Measurements from ENCODE around the gene GLRA1.
"Not testable (repeated sequence)": the region's sequence is repeated elsewhere in the genome, so short reads cannot be mapped to it uniquely, and the experiment has no call there.

GLRA1 gene

GRCh38 chr5:151881621-151882225 is 42.9 kb downstream of the GLRA1 start:
- no peak for DNase-seq

- DNase-seq = no peak
Observed at GRCh38 chr5:151880324-151880723, 44.3 kb downstream of the GLRA1 start.

DNA sequence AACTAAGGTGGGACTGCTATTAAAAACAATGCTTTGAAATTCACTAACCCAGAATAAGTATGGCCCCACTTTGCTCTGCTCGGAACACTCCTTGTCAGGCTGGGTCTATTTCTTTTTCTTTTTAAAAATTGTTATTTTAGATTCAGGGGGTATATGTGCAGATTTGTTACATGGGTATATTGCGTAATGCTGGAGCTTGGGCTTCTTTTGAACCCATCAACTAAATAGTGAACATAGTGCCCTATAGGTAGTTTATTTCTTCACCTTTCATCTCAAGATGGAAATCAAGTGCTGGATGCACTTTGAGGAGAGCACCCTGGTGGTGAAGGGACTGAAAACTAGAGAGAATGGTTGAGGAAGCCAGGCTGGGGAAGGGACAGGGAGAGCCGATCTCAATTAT is 51.0 kb downstream of the GLRA1 start:
- no peak for DNase-seq

DNA sequence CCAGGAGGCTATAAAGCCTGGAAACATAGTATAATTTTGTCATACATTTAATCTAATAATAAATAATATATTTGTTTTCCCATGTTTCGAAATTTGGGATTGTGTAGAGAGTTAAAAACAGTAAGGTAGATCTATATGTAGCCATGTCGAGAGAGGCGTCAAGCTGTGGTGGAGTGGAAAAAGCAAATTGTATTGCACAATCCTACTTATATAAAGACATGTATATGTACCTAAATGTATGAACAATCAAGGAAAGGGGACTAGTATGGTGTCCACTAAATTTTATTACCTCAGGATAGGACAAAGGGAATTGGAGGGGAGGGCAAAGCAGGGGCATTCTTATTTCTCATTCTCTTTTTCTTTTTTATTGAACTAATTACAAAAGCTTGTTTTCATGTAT is 52.0 kb downstream of the GLRA1 start:
- DNase-seq = no peak

- peak; percentile 19 for DNase-seq
Observed at GRCh38 chr5:151870820-151871219, 53.8 kb downstream of the GLRA1 start.

DNA sequence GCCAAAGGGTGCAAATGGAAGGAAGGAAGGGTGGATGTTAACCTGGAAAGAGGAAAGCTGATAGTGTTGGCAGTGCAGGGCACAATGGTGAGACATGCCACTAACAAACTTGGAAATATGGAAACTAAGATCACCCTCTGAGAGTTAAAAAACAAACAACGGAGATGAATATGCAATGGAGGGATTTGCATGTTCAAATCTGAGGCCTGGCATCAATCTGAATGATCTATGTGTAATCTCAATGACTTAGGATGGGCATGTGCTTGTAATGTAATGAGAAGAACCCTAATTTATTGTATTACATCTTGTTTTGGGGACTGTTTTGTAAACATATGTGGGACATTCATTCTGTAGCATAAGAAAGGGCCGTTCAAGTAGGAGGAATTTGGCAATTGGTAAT is 54.4 kb downstream of the GLRA1 start:
- no peak for DNase-seq

- DNase-seq = no peak
Observed at GRCh38 chr5:151869843-151870242, 54.8 kb downstream of the GLRA1 start.

GRCh38 chr5:151868451-151868850 is 56.2 kb downstream of the GLRA1 start:
- DNase-seq = no peak

DNA sequence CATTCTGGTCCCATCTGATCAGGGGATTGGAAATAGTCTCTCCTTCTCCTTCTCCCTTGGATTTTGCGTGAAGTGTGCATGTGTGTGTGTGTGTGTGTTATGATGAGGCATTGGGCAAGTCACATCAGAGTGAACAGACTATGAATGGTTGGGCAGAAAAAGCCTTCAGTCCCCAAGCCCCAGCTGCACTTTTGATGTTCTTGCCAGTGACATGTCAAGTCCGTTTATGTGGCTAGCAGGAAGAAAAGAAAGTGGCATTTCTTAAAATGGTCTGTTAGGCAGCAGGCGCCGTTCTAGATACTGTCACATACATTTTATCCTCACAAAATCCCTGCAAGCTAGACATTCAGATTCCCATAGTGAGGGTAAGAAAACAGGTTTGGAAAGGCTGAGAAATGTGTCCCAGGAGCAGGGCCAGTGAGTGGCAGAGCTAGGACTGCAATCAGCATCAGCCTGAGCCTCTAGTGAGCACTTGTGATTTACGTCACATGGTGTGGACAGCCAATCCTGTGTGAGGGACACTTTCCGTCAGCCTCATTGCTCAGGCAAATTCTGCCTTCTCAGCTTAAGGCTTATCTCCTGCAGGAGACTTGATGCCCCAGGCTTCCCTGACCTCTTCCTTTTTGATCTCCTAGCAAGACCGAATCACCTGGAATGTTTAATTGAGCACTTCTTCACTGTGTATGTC is 60.4 kb downstream of the GLRA1 start:
- DNase-seq = no peak

DNA sequence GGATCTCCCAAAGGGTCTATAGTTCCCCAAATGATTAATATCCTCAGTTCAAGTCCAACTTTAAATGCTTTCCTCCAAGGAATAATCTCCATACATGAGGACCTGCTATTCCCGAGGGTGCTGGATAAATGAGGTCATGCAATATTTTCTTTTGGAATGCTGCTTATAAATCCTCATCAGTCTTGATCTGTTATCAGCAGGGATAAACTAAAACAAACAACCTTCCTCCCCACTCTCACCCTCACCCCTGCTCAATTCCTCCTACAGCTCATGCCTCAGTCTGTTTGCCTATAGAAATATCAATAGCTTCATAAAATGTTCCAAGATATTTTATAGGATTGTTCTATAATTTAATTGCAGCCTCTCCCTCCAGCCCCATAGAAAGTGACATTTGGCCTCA is 61.1 kb downstream of the GLRA1 start:
- DNase-seq = no peak

DNA sequence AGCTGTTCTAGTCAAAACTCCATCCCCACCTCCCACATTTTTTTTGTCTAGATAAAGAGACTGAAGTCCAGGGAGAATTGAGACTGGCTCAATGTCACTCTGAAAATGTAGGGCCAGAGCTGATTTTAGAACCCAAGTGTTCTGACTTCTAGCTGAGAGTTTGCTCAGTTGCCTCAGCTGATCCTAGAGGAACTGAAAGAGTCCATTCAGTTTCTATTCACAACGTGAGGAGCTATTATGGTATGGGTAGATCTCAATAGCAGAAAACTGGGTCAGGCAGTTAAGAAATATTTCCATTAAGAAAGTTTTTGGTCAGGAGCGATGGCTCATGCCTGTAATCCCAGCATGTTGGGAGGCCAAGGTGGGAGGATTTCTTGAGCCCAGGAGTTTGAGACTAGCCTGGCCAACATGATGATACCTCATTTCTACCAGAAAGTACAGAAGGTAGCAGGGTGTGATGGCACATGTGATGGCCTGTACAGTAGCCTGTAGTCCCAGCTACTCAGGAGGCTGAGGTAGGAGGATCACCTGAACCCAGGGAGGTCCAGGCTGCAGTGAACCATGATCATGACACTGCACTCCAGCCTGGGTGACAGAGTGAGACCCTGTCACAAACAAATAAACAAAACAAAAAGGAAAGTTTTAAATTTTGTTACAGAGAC is 61.7 kb downstream of the GLRA1 start:
- no peak for DNase-seq

GRCh38 chr5:151860867-151861266 is 63.8 kb downstream of the GLRA1 start:
- not testable (repeated sequence) for DNase-seq

DNA sequence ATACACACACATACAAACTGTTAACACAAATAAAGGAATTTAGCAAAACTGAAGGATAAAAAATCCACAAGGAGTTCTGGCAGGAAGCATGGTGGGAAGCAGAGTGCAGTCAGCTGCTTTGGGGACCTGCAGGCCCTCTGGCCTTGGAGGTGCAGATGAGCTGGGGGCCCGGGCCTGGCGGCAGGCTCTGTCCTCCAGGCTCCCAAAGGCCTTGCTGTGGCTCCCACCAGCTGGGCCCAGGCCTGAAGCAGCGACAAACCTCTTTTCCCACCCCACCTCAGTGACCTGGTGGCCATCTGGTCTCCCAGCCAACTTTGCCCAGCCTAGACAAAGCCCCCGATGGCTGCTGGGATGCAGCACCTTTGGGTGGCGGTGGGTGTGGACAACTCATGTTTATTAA is 67.8 kb downstream of the GLRA1 start:
- DNase-seq = no peak

GRCh38 chr5:151855701-151856100 is 69.0 kb downstream of the GLRA1 start:
- DNase-seq = no peak

DNA sequence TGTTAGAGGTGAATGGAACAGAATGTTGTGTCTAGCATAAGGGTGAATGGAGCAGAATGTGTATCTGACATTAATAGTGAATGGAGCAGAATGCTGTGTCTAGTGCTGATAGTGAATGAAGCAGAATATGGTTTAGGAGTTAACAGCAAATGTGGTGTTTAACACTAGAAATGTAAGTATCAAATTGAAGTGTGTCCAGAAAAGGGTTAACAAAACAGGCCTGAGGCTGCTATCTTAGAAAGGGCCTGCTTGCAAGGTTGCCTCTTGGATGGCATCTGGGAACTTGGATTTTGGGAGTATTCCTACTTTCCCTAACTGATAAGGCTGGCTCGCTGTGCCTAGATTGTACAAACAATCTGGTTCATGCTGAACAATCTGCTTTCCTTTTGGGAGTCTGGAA is 76.8 kb downstream of the GLRA1 start:
- DNase-seq = no peak

DNA sequence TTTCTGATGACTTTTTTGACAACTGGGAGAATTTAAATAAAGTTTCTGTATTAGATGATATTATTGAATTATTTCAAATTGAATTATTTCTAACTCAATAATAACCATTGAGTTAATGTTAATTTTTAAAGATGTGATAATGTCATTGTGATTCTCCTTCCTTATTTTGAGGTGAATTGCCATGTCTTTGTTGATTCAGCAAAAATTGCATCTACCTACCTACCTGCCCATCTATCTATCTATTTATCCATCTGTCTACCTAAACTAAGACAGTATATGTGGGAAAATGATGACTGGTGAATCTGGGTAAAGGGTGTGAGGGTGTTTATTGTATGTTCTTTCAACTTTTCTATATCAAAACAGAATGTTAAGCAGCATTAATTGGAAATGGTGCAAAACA is 77.9 kb downstream of the GLRA1 start:
- DNase-seq = no peak

DNA sequence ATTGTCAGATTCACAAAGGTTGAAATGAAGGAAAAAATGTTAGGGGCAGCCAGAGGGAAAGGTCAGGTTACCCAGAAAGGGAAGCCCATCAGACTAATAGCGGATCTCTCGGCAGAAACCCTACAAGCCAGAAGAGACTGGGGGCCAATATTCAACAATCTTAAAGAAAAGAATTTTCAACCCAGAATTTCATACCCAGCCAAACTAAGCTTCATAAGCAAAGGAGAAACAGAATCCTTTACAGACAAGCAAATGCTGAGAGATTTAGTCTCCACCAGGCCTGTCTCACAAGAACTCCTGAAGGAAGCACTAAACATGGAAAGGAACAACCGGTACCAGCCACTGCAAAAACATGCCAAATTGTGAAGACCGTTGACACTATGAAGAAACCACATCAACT is 91.8 kb downstream of the GLRA1 start:
- not testable (repeated sequence) for DNase-seq

DNA sequence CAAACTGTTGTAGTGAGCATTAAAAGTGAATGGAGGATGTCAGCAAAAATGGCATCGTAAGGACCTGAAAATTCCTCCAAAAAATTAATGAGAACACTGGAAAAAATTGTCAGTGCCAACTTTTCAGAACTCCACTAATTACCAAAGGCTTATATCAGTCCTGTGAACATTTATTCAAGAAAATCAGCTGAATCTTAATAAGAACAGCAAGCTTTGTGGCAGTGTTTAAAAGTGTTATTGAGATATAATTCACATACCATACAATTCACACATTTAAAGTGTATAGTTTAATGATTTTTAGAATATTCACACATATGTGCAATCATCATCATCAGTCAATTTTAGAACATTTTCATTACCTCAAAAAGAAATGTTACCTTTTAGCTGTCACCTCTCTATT is 95.3 kb downstream of the GLRA1 start:
- no peak for DNase-seq

- peak; percentile 82 for DNase-seq
Observed at GRCh38 chr5:151825445-151825844, 99.2 kb downstream of the GLRA1 start.

GRCh38 chr5:151822141-151822540 is 102.5 kb downstream of the GLRA1 start:
- no peak for DNase-seq

DNA sequence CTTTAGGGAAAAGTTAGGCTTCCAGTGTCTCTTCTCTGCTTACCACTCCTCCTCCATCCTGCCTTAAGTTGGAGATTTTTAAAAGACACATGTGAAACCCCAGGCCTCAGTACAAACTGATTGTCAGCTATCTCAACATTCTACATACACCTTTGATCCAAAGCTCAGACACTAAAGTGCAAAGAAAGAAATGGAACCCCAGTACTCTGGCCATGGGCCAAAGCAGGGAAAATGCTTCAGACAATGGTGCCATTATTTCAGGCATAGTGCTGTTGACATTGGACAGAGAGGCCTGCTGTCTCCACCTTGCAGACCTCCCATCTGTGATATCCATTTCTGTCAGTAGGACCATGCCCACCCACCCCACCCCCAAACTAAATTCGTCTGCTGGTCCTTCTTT is 103.7 kb downstream of the GLRA1 start:
- DNase-seq = no peak

DNA sequence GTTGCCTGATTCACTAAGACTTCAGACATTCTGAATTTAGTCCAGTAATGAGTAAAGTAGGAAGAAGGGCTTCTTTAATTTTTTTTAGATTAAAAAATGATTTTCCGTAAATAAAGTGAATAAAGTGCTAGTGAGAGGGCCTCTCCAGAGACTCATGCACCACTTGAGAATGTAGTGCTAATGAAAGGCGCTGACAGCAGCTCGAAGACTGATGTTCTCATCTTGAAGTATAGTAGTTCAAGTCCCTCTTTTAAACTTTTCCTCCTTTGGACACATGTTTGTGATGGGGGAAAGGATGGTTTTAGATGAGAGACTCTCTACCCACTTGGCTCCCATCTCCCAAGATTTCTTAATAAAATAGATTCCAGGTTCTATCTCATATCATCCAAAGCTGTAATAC is 104.4 kb downstream of the GLRA1 start:
- DNase-seq = no peak

DNA sequence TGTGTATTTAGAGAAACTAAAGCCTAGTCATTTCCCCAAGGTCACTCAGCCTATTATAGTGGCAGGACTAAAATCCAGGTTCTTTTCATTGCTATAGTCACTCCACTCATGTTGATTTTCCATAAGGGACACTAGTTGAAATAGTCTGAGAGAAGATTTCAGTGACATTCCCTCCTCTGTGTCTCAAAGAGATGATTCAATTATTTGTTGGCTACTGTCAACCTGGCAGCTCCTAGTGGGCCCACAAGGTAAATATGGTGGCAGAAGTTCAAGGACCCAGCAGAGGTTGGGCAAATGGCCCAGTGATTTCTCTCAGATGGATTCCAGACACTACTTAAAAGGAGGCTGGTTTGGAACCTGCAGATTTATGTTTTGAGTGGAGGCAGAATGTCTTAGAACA is 104.8 kb downstream of the GLRA1 start:
- DNase-seq = no peak

GRCh38 chr5:151815051-151815450 is 109.6 kb downstream of the GLRA1 start:
- DNase-seq = no peak

All from DMS53 (cell line).